ENCODE results near the gene CSMD2. TPM values are rescaled to one million over a fixed set of nuclear protein-coding genes. Genes with fewer than 3 reads are reported as not detected.

CSMD2 gene
- total and polyA plus RNA-seq, 7 donors = under 0.01 to 0.83 (median 0.16) TPM

DNA sequence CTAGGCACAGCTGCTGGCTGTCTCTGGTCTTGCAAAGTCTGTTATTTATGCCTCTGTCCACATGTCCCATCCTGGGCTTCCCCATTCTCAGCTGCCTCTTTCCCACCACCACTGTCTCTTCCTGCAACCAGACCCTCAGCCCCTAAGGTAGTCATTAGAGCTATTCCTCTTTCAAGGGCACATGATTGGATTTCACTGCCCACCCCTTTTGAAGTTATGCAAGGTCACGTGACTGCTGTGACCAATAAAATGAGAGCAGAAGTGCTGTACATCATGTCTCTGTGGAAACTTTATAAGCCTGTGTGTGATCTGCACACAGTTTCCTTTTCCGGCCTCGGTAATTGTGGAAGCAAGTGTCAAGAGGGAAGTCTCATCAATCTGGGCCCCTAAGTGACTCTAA is 437.7 kb downstream of the CSMD2 start:
- WGBS, 2 donors = 53 to 69% methylated on average over 3 of the region's 3 CpGs
- no peak for TF ChIP-seq EP300 (IDR thresholded peaks at IDR 0.05)
- TF ChIP-seq POLR2AphosphoS5 (IDR thresholded peaks at IDR 0.05) = no peak
- no peak for TF ChIP-seq POLR2A (IDR thresholded peaks at IDR 0.05)
- TF ChIP-seq, protein P1, sequence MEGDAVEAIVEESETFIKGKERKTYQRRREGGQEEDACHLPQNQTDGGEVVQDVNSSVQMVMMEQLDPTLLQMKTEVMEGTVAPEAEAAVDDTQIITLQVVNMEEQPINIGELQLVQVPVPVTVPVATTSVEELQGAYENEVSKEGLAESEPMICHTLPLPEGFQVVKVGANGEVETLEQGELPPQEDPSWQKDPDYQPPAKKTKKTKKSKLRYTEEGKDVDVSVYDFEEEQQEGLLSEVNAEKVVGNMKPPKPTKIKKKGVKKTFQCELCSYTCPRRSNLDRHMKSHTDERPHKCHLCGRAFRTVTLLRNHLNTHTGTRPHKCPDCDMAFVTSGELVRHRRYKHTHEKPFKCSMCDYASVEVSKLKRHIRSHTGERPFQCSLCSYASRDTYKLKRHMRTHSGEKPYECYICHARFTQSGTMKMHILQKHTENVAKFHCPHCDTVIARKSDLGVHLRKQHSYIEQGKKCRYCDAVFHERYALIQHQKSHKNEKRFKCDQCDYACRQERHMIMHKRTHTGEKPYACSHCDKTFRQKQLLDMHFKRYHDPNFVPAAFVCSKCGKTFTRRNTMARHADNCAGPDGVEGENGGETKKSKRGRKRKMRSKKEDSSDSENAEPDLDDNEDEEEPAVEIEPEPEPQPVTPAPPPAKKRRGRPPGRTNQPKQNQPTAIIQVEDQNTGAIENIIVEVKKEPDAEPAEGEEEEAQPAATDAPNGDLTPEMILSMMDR (IDR thresholded peaks at IDR 0.05) = no peak

DNA sequence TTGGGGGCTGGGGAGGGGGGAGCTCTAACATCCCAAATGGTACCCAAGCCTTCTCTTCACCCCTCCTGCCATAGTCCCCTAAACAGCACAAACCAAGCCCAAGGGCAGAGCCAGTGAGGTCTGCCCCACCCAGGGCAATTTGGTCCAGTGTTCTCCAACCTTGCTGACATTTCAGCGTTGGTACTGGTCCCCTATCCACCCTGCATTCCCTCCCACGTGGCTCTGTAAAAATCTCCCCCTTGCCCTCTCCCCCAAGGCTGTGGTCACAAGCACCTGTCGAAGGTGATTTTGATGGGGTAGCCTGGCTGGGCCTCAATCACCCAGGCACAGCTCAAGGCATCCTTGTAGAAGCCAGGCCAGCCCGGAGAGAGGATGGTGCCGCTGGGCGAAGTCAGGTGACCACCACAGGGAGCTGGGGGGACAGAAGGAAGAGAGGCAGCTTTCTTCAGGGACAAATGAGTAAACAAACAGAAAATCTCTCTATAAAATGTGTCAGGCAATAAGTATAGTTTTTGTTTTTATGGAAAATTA is 438.7 kb downstream of the CSMD2 start:
- no peaks in the 10 kb centered on the region for H3K36me3 ChIP-seq
- no peaks in the 10 kb centered on the region for H3K4me1 ChIP-seq
- no peak for DNase-seq
- 69 to 83% methylated on average over 6 of the region's 6 CpGs for WGBS, 2 donors
- no peak overlapping the region for H3K4me3 ChIP-seq
- intact Hi-C loops (cut with DNase I) = no loop called here
- no peaks in the 10 kb centered on the region for H3K9me3 ChIP-seq
- no peaks in the 10 kb centered on the region for H3K27me3 ChIP-seq
- no peak overlapping the region for H3K27ac ChIP-seq
- TF ChIP-seq POLR2AphosphoS5 (IDR thresholded peaks at IDR 0.05) (no peak), EP300 (IDR thresholded peaks at IDR 0.05) (no peak), POLR2A (IDR thresholded peaks at IDR 0.05) (no peak)
- TF ChIP-seq, protein P1 (IDR thresholded peaks at IDR 0.05) = no peak

More for the DNA sequence above, 437.7 kb downstream of the CSMD2 start:
- Histone ChIP-seq H3K4me1 (no peaks in the 10 kb centered on the region), H3K4me3 (no peak overlapping the region), H3K9me3 (no peaks in the 10 kb centered on the region), H3K27ac (no peak overlapping the region), H3K27me3 (no peaks in the 10 kb centered on the region), H3K36me3 (no peaks in the 10 kb centered on the region)
- intact Hi-C loops (cut with DNase I) = no loop called here
- no peak for DNase-seq

DNA sequence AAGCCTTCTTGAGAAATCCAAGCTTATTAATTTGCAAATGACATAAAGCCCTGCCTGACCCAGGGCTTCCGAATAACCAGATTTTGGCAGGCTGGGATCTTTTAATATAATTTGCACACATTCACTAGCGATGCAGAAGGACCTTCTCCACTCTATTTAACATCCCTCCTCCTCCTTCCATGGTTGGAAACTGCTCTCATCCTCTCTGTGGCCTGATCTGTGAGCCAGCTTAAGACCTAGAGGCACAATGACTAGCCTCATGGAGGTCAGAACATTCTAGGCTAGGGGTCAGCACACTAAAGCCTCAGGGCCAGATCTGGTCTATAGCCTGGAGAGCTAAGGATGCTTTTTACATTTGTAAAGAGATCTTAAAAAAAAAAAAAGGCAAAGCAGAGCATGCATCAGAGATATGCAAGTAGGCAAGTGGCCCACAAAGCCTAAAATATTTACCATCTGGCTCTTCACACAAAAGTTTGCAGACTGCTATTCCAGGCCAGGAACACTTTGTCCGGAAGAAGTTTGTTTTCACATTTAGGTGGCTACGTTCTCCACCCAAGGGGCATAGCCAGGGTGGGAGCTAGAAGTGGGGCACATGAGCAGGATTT is 439.4 kb downstream of the CSMD2 start:
- no peaks in the 10 kb centered on the region for H3K36me3 ChIP-seq
- no peaks in the 10 kb centered on the region for H3K4me1 ChIP-seq
- no peak for DNase-seq
- no peak overlapping the region for H3K27ac ChIP-seq
- H3K27me3 ChIP-seq = no peaks in the 10 kb centered on the region
- intact Hi-C loops (cut with DNase I) = no loop called here
- no peak for TF ChIP-seq POLR2AphosphoS5 (IDR thresholded peaks at IDR 0.05)
- no peak for TF ChIP-seq POLR2A (IDR thresholded peaks at IDR 0.05)
- TF ChIP-seq, protein P1 (IDR thresholded peaks at IDR 0.05) = no peak
- no peak for TF ChIP-seq EP300 (IDR thresholded peaks at IDR 0.05)
- 73 to 83% methylated on average over 4 of the region's 4 CpGs for WGBS, 2 donors
- no peak overlapping the region for H3K4me3 ChIP-seq
- H3K9me3 ChIP-seq = no peaks in the 10 kb centered on the region

DNA sequence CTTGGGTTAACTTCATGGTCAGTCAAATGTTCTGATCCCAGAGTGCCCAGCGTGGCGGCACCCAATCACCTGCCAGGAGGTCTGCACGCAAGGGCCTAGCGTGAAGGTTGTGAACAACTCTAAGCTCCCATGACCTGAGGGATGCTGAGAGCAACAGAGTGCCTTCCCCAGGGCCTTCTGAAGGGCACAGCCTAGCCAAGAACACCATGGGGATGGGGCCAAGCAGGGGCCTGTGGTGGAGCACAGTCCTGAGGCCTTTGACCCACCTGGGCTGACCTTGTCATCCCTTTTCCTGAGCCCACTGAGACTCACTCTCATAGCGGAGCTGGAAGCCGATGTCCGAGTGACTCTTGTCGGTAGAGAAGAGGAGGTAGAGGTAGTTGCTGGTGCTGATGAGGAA is 440.0 kb downstream of the CSMD2 start:
- no peaks in the 10 kb centered on the region for H3K9me3 ChIP-seq
- WGBS, 2 donors = 95 to 96% methylated on average over 8 of the region's 8 CpGs
- TF ChIP-seq, protein P1 (IDR thresholded peaks at IDR 0.05) = no peak
- no peak for DNase-seq
- no peaks in the 10 kb centered on the region for H3K36me3 ChIP-seq
- no peak overlapping the region for H3K27ac ChIP-seq
- intact Hi-C loops (cut with DNase I) = no loop called here
- H3K4me1 ChIP-seq = no peaks in the 10 kb centered on the region
- H3K27me3 ChIP-seq = no peaks in the 10 kb centered on the region
- H3K4me3 ChIP-seq = no peak overlapping the region

DNA sequence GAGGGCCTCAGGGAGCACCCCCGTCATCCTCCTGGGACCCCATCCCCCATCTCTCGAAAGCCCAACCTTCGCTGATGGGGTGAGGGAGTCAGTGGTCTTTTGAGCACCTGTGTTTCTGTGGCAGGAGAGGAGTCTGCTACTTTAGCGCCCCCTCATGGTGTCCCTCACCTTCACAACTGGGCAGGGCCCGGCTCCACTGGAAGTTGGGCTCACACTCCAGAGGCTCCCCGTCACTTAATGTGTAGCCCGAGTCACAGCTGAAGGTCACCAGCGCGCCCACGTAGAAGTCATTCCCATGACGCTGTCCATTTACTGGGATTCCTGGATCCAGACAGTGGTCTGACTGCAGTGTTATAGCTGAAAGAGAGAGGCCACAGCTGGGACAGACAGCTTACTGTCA is 440.7 kb downstream of the CSMD2 start:
- H3K36me3 ChIP-seq = no peaks in the 10 kb centered on the region
- DNase-seq = no peak
- TF ChIP-seq POLR2A (IDR thresholded peaks at IDR 0.05) (no peak), EP300 (IDR thresholded peaks at IDR 0.05) (no peak), POLR2AphosphoS5 (IDR thresholded peaks at IDR 0.05) (no peak)
- TF ChIP-seq, protein P1 (IDR thresholded peaks at IDR 0.05) = no peak
- intact Hi-C loops (cut with DNase I) = no loop called here
- H3K9me3 ChIP-seq = no peaks in the 10 kb centered on the region
- H3K4me1 ChIP-seq = no peaks in the 10 kb centered on the region
- 87 to 90% methylated on average over 11 of the region's 11 CpGs for WGBS, 2 donors
- H3K27ac ChIP-seq = no peak overlapping the region
- no peak overlapping the region for H3K4me3 ChIP-seq
- H3K27me3 ChIP-seq = no peaks in the 10 kb centered on the region

All from sigmoid colon (tissue), 7 donors.